B cell (primary cell): ENCODE measurements around the gene C17orf67. TPM values are rescaled to one million over a fixed set of nuclear protein-coding genes. Genes with fewer than 3 reads are reported as not detected.

Experiments used
- ATAC-seq: fragments of 200-7000 bp; cut with Tn5 transposase; one replicate; pipeline ENCODE4 v1.10.0; 2021; ENCODE audit warnings: low read depth, mild to moderate bottlenecking, moderate number of reproducible peaks, moderate library complexity
- CTCF ChIA-PET: fragments of 350-600 bp; sonication (Branson Sonifier 250); formaldehyde crosslinking; loops from one replicate; lab custom pipeline; 2021; ENCODE audit warnings: antibody characterized with exemption, inconsistent platforms; lab: Charles Lee
- POLR2A ChIA-PET: fragments of 350-600 bp; sonication (Branson Sonifier 250); formaldehyde crosslinking; loops from one replicate; lab custom pipeline; 2021; ENCODE audit warnings: antibody characterized with exemption; lab: Charles Lee
- DNase-seq: peaks from one replicate; pipeline ENCODE4 v3.0.0; 2013
- H2AFZ ChIP-seq: 2 replicates; pipeline ENCODE4 v1.6.1; 2012; ENCODE audit warnings: mild to moderate bottlenecking, low read depth, low read length; ENCODE audit not compliant: insufficient read depth, poor library complexity, severe bottlenecking
- H3K27ac ChIP-seq, 2 donors: 1 replicate in 1 of 2; 2 replicates in 1 of 2; pipeline ENCODE4 v1.5.1; 2012 to 2013; ENCODE audit warnings: low read length in 2 of 2, mild to moderate bottlenecking in 2 of 2, moderate library complexity in 1 of 2
- H3K27me3 ChIP-seq, 4 experiments: fragments of 200-600 bp in 1 of 4; sonication (generic) in 1 of 4; replicated peaks in 1 of 4; 1 replicate in 2 of 4; 2 replicates in 2 of 4; pipeline versions ENCODE4 v1.6.1 to v1.7.0; 2013 to 2016; ENCODE audit warnings: low read length in 3 of 4, mild to moderate bottlenecking in 2 of 4, mixed read lengths in 1 of 4, moderate library complexity in 1 of 4; ENCODE audit not compliant: insufficient read depth in 4 of 4, control insufficient read depth in 3 of 4; ENCODE audit errors: control extremely low read depth in 1 of 4
- H3K36me3 ChIP-seq, 2 experiments: replicated peaks in 1 of 2; 1 replicate in 1 of 2; 2 replicates in 1 of 2; pipeline versions ENCODE4 v1.6.1 to v1.7.1; 2013; ENCODE audit warnings: low read length in 1 of 2; ENCODE audit not compliant: insufficient read depth in 2 of 2, control insufficient read depth in 1 of 2; ENCODE audit errors: control extremely low read depth in 1 of 2, extremely low read depth in 1 of 2
- H3K4me1 ChIP-seq, 2 donors: fragments of 200-600 bp in 1 of 2; sonication (generic) in 1 of 2; 1 replicate in 1 of 2; 2 replicates in 1 of 2; pipeline versions ENCODE4 v1.5.1 to v1.6.1; 2013 to 2017; ENCODE audit warnings: low read length in 2 of 2; ENCODE audit not compliant: control insufficient read depth in 2 of 2, insufficient read depth in 2 of 2
- H3K4me2 ChIP-seq: replicated peaks from 2 replicates; pipeline ENCODE3; 2012; ENCODE audit warnings: mild to moderate bottlenecking, low read depth, low read length; ENCODE audit not compliant: poor library complexity, severe bottlenecking
- H3K4me3 ChIP-seq, 5 experiments: fragments of 200-600 bp in 1 of 5; sonication (generic) in 1 of 5; 1 replicate in 3 of 5; 2 replicates in 2 of 5; pipeline versions ENCODE4 v1.5.1 to v1.7.0; 2011 to 2016; ENCODE audit warnings: low read length in 4 of 5, mild to moderate bottlenecking in 4 of 5, low read depth in 2 of 5, control low read depth in 1 of 5, moderate library complexity in 1 of 5; ENCODE audit not compliant: insufficient read depth in 1 of 5; ENCODE audit errors: control extremely low read depth in 1 of 5, extremely low read depth in 1 of 5
- H3K79me2 ChIP-seq: fragments of 200-600 bp; sonication (generic); one replicate; pipeline ENCODE4 v1.6.0; 2016; ENCODE audit warnings: low read length; ENCODE audit not compliant: control insufficient read depth, insufficient read depth
- H3K9ac ChIP-seq: fragments of 200-600 bp; sonication (generic); 2 replicates; pipeline ENCODE4 v1.6.1; 2017; ENCODE audit warnings: mild to moderate bottlenecking, low read length, moderate library complexity
- H3K9me3 ChIP-seq, 3 donors: one replicate each; pipeline versions ENCODE4 v1.6.1 to v1.7.1; 2013; ENCODE audit warnings: low read length in 2 of 3; ENCODE audit not compliant: control insufficient read depth in 2 of 3, insufficient read depth in 1 of 3; ENCODE audit errors: control extremely low read depth in 1 of 3
- H4K20me1 ChIP-seq: 2 replicates; pipeline ENCODE4 v1.6.0; 2012; ENCODE audit warnings: mild to moderate bottlenecking, low read length; ENCODE audit not compliant: insufficient read depth, control insufficient read depth, poor library complexity, severe bottlenecking
- H3K27ac Mint-ChIP-seq: one replicate; pipeline ENCODE4 v1.8.0; 2021; ENCODE audit warnings: mixed read lengths
- H3K27me3 Mint-ChIP-seq: one replicate; pipeline ENCODE4 v1.8.0; 2021; ENCODE audit warnings: mixed read lengths
- H3K4me1 Mint-ChIP-seq: one replicate; pipeline ENCODE4 v1.8.0; 2021; ENCODE audit warnings: mixed read lengths
- H3K4me3 Mint-ChIP-seq: one replicate; pipeline ENCODE4 v1.8.0; 2021; ENCODE audit warnings: mixed read lengths
- H3K9me3 Mint-ChIP-seq: one replicate; pipeline ENCODE4 v1.8.0; 2022; ENCODE audit warnings: mixed read lengths; ENCODE audit not compliant: insufficient read depth
- EZH2 ChIP-seq: IDR thresholded peaks from 2 replicates; pipeline ENCODE4 v1.6.1; 2012; ENCODE audit warnings: borderline replicate concordance, low read depth, mild to moderate bottlenecking, moderate library complexity, low read length; ENCODE audit not compliant: insufficient read depth, poor library complexity, severe bottlenecking
- WGBS: methylation state at CpG from one replicate; pipeline ENCODE4 v1.1.5; 2013; ENCODE audit warnings: missing lambda C conversion rate; ENCODE audit not compliant: insufficient coverage; 5-methylcytosine and 5-hydroxymethylcytosine counted together
- intact Hi-C: fragments of 100-400 bp; cut with micrococcal nuclease; formaldehyde crosslinking; loops from one replicate; pipeline ENCODE4 v1.10.0; 2022
- polyA plus RNA-seq: library from polyadenylated mRNA; depleted of rRNA; stranded (reverse); fragments of >200 nt; gene quantifications from 2 replicates; pipeline ENCODE4 v1.2.3, GENCODE V29; 2012
- total RNA-seq, 2 donors: library from RNA; stranded (reverse); fragments of 120-200 nt in 1 of 2; gene quantifications; 1 replicate in 1 of 2; 2 replicates in 1 of 2; pipeline versions ENCODE4 v1.2.3 to v1.2.4, GENCODE V29; 2013 to 2022
- TF ChIP-seq, protein P1 (sequence below): fragments of 200-600 bp; IDR thresholded peaks from one replicate; pipeline ENCODE4 v1.8.0; 2022; ENCODE audit warnings: antibody characterized with exemption, mild to moderate bottlenecking

Gene C17orf67
- total and polyA plus RNA-seq, 2 donors (not counting 1 experiment from before 2014, with no cell fraction given), result 5.0 to 10.0 TPM

DNA sequence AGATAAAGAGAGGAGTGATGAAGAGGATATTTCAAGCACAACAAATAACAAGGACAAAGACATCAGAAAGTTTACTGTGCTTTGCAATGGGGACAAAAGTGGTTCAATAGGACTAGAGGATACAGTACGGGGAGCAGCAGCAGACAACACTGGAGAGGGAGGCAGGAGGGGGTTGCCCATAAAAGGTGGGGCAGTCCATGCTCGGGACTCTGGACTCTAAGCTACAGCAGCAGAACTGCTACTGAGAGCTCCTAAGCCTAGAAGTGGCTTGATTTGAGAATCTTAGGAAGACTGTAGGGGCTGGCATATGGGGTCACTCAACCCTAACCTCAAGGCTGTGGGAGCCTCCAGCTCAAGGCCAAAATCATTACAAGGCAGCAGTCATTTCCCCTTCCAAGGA, 62.2 kb downstream of the C17orf67 start:
- Mint-ChIP-seq H3K9me3 (no peaks in the 10 kb centered on the region), H3K4me1 (no peaks in the 10 kb centered on the region), H3K27me3 (peaks cover 1% of the 10 kb centered on the region), H3K4me3 (no peak overlapping the region), H3K27ac (no peak overlapping the region)
- Histone ChIP-seq H3K4me2 (no peak overlapping the region), H3K9me3 (peaks cover 0 to 1% (median 0%) of the 10 kb centered on the region in 3 donors), H2AFZ (no peak overlapping the region), H3K9ac (no peak overlapping the region), H3K4me3 (no peak overlapping the region), H3K4me1 (no peaks in the 10 kb centered on the region), H3K36me3 (no peaks in the 10 kb centered on the region), H4K20me1 (no peaks in the 10 kb centered on the region), H3K79me2 (no peaks in the 10 kb centered on the region), H3K27ac (no peak overlapping the region), H3K27me3 (no peaks in the 10 kb centered on the region)
- TF ChIP-seq, protein P1, sequence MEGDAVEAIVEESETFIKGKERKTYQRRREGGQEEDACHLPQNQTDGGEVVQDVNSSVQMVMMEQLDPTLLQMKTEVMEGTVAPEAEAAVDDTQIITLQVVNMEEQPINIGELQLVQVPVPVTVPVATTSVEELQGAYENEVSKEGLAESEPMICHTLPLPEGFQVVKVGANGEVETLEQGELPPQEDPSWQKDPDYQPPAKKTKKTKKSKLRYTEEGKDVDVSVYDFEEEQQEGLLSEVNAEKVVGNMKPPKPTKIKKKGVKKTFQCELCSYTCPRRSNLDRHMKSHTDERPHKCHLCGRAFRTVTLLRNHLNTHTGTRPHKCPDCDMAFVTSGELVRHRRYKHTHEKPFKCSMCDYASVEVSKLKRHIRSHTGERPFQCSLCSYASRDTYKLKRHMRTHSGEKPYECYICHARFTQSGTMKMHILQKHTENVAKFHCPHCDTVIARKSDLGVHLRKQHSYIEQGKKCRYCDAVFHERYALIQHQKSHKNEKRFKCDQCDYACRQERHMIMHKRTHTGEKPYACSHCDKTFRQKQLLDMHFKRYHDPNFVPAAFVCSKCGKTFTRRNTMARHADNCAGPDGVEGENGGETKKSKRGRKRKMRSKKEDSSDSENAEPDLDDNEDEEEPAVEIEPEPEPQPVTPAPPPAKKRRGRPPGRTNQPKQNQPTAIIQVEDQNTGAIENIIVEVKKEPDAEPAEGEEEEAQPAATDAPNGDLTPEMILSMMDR, result no peak
- TF ChIP-seq EZH2, result no peak
- POLR2A ChIA-PET, result no interaction called here
- DNase-seq (no peak), ATAC-seq (no peak)
- WGBS, result 82% methylated on average over 2 of the region's 2 CpGs
- CTCF ChIA-PET, result interaction anchor here (0.6 to 4.1 kb wide), 2 partner anchors 9 to 55 kb away, joined by 4 to 14 read pairs; no protein-coding TSS in a partner anchor
- intact Hi-C loops, result no loop called here

DNA sequence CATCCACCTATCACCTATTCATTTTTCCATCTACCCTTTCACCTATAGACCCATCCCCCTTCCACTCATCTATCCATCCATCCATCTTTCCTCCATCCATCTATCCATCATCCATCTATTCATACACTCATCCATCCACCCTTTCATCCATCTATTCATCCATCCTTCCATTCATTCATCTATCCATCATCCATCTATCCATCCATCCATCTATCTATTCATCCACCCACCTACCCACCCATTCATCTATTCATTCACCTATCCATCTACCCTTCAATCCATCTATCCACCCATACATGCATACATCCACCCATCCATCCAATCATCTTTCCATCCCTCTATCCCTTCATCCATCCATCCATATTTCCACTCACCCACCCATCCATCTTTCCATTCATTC, 63.3 kb downstream of the C17orf67 start:
- Mint-ChIP-seq H3K27me3 (peaks cover 5% of the 10 kb centered on the region), H3K27ac (no peak overlapping the region), H3K9me3 (no peaks in the 10 kb centered on the region), H3K4me3 (no peak overlapping the region), H3K4me1 (no peaks in the 10 kb centered on the region)
- intact Hi-C loops, result no loop called here
- CTCF ChIA-PET, result interaction anchor here (4.1 kb wide), 1 partner anchor 10 kb away, joined by 14 read pairs; no protein-coding TSS in a partner anchor
- Histone ChIP-seq H3K9me3 (peaks cover 0 to 1% (median 0%) of the 10 kb centered on the region in 3 donors), H3K79me2 (no peaks in the 10 kb centered on the region), H3K9ac (no peak overlapping the region), H3K4me2 (no peak overlapping the region), H3K27ac (no peak overlapping the region), H3K36me3 (no peaks in the 10 kb centered on the region), H4K20me1 (no peaks in the 10 kb centered on the region), H3K27me3 (no peaks in the 10 kb centered on the region), H2AFZ (no peak overlapping the region), H3K4me1 (no peaks in the 10 kb centered on the region), H3K4me3 (no peak overlapping the region)
- DNase-seq (no peak), ATAC-seq (no peak)
- TF ChIP-seq EZH2, result no peak
- TF ChIP-seq, protein P1, result no peak
- POLR2A ChIA-PET, result no interaction called here
